Loucy (cell line): ENCODE data around the gene ACTR5.

Experiments
- CTCF ChIP-seq: fragments of 200-600 bp; sonication (generic); conservative IDR thresholded peaks from 2 replicates; pipeline ENCODE4 v1.5.1; 2014; ENCODE audit warnings: mild to moderate bottlenecking, antibody characterized with exemption, low read length
- EZH2phosphoT487 ChIP-seq: fragments of 200-600 bp; IDR thresholded peaks from 2 replicates; pipeline ENCODE4 v1.6.1; 2018; ENCODE audit warnings: antibody characterized with exemption, mild to moderate bottlenecking, moderate library complexity, borderline replicate concordance

- TF ChIP-seq CTCF (peak; percentile 31), EZH2phosphoT487 (no peak)
Measured at GRCh38 chr20:38725931-38726803, 22.1 kb upstream of the ACTR5 start.
